RWPE2 (cell line): Measurements from ENCODE around the gene PGS1.

ENCODE experiments used
- ATAC-seq: fragments of 200-7000 bp; cut with Tn5 transposase; 3 replicates; pipeline ENCODE4 v1.9.1; 2021; ENCODE audit warnings: low read depth
- DNase-seq: peaks from one replicate; pipeline ENCODE4 v3.0.0-alpha.2; 2020; ENCODE audit warnings: low spot score
- H3K27ac ChIP-seq: fragments of 450-650 bp; 2 replicates; pipeline ENCODE4 v1.5.1; 2017; ENCODE audit warnings: mild to moderate bottlenecking; ENCODE audit not compliant: poor library complexity, severe bottlenecking
- H3K27me3 ChIP-seq: fragments of 250-450 bp; sonication (Bioruptor Pico); 2 replicates; pipeline ENCODE4 v1.5.1; 2021; ENCODE audit warnings: mild to moderate bottlenecking, moderate library complexity; ENCODE audit not compliant: insufficient read depth, poor library complexity, severe bottlenecking
- H3K36me3 ChIP-seq: fragments of 250-450 bp; sonication (Bioruptor Pico); 2 replicates; pipeline ENCODE4 v1.5.1; 2020; ENCODE audit warnings: low read depth, mild to moderate bottlenecking, moderate library complexity
- H3K4me1 ChIP-seq: fragments of 250-450 bp; sonication (Bioruptor Pico); 2 replicates; pipeline ENCODE4 v1.5.1; 2021; ENCODE audit warnings: mild to moderate bottlenecking, moderate library complexity; ENCODE audit not compliant: insufficient read depth, poor library complexity, severe bottlenecking
- H3K4me3 ChIP-seq: fragments of 250-450 bp; sonication (Bioruptor Pico); 2 replicates; pipeline ENCODE4 v1.5.1; 2021; ENCODE audit warnings: mild to moderate bottlenecking, moderate library complexity; ENCODE audit not compliant: severe bottlenecking
- H3K9me3 ChIP-seq: fragments of 250-450 bp; sonication (Bioruptor Pico); 2 replicates; pipeline ENCODE4 v1.5.1; 2021; ENCODE audit warnings: mild to moderate bottlenecking, moderate library complexity; ENCODE audit not compliant: severe bottlenecking
- TF ChIP-seq, protein P1 (sequence below): fragments of 450-650 bp; IDR thresholded peaks from one replicate; pipeline ENCODE4 v1.5.1; 2017; ENCODE audit warnings: mild to moderate bottlenecking, moderate library complexity; ENCODE audit not compliant: poor library complexity, severe bottlenecking

The PGS1 gene

DNA sequence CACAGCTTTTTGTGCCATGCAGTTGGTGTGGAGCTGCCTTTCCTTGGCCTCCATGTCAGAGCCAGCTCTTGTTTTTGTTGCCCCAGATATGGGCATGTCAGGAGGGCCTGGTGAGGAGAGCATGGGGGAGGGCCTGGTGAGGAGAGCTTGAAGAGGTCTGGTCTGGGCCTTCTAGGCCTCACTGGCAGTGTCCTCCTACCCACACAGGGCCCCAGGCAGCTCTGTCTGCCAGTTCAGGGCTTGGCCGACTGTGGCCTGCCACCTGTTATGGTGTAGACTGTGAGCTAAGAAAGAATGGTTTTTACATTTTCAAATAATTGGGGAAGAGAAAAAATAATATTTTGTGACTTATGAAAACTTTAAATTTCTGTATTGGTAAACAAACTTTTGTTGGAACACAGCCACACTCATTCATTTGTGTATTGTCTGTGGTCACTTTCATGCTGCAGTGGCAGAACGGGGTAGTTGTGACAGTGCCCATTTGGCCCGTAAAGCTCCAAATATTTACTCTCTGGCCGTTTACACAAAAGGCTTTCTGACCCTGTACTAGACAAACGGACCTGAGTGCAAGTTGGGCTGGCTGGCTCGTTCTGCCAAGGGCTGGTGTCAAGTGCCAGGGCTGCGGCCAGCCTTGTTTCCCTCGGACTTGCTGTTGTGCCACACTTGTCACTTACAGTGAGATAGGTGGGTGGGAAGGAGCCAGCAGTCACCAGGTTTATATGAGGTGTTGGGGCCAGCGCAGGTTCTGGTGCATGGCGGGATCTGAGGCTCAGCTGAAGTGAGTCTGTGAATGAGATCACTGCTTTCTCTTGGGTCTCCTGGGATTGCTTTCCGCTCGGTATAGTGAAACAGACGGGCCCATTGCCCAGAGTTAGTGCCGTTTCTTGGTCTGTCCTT, 18.2 kb downstream of the PGS1 start:
- peaks cover 90% of the 10 kb centered on the region for H3K36me3 ChIP-seq
- no peak overlapping the region for H3K27ac ChIP-seq
- H3K9me3 ChIP-seq = no peaks in the 10 kb centered on the region
- peaks cover 34% of the 10 kb centered on the region for H3K4me1 ChIP-seq
- TF ChIP-seq, protein P1, sequence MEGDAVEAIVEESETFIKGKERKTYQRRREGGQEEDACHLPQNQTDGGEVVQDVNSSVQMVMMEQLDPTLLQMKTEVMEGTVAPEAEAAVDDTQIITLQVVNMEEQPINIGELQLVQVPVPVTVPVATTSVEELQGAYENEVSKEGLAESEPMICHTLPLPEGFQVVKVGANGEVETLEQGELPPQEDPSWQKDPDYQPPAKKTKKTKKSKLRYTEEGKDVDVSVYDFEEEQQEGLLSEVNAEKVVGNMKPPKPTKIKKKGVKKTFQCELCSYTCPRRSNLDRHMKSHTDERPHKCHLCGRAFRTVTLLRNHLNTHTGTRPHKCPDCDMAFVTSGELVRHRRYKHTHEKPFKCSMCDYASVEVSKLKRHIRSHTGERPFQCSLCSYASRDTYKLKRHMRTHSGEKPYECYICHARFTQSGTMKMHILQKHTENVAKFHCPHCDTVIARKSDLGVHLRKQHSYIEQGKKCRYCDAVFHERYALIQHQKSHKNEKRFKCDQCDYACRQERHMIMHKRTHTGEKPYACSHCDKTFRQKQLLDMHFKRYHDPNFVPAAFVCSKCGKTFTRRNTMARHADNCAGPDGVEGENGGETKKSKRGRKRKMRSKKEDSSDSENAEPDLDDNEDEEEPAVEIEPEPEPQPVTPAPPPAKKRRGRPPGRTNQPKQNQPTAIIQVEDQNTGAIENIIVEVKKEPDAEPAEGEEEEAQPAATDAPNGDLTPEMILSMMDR = no peak
- DNase-seq (no peak), ATAC-seq (no peak)
- H3K27me3 ChIP-seq = no peaks in the 10 kb centered on the region
- no peak overlapping the region for H3K4me3 ChIP-seq

DNA sequence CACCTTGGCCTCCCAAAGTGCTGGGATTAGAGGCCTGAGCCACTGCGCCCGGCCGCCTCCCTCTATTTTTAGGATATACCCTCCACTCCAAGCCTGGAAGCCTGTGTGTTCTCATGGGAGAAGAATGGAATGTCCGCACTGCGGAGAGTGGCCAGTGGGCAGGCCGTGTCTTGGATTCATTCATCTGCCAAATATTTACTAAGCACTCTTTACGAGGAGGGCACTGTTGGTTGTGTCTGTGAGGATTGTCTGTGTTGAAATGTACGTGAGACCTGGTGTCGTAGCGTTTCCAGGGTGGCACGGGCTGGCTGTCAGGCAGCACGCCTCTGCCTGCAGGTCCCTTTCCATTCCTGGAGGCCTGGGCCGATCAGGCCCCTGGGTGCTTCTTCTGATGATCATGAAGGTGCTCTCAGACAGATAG, 19.2 kb downstream of the PGS1 start:
- Histone ChIP-seq H3K27ac (no peak overlapping the region), H3K9me3 (no peaks in the 10 kb centered on the region), H3K36me3 (peaks cover 93% of the 10 kb centered on the region), H3K4me3 (no peak overlapping the region), H3K27me3 (no peaks in the 10 kb centered on the region), H3K4me1 (peaks cover 25% of the 10 kb centered on the region)
- DNase-seq = no peak
- ATAC-seq = no peak
- TF ChIP-seq, protein P1 = no peak

DNA sequence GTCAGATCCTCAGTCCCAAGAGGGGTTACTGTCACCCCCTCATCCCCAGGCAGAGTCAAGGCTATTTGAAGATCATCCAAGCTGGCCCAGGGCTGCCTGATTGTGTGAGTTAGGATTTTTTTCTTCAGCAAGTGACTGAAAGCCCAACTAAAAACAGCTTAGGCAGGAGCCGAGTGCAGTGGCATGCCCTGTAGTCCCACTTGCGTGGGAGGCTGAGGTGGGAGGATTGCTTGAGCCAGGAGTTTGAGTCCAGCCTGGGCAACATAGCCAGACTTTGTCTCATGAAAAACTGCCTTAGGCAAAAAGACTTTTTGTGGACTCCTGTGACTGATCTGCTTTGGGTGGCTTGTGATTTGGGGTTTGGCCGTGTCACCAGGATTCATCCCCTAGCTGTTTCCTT, 19.9 kb downstream of the PGS1 start:
- TF ChIP-seq, protein P1 = no peak

DNA sequence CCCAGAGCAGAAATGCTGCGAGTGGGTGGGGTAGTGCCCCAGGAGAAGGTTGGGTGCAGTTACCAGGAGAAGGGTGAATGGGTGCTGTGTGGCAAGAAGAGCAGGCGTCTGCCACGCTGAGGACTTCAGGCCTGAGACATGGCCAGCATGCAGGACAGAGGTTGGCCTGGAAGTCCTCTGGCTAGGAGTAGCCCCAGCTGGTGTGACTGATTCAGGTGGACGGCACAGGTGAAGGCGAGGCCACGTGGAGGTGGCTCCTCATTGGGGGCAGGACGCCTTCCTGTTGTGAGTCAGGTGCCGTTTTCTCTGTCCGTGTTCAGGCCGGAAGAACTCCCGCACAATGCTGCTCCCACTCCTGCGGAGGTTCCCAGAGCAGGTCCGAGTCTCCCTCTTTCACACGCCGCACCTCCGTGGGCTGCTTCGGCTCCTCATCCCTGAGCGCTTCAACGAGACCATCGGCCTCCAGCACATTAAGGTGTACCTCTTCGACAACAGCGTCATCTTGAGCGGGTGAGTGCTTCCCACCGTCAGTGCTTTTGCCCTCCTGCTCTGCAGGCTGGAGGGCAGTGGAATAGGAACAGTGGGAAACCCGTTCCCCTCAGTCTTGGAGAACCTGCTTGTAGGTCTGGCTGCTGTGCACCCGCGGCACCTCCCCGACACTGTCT, 20.7 kb downstream of the PGS1 start:
- no peaks in the 10 kb centered on the region for H3K9me3 ChIP-seq
- H3K27me3 ChIP-seq = no peaks in the 10 kb centered on the region
- peaks cover 25% of the 10 kb centered on the region for H3K4me1 ChIP-seq
- no peak overlapping the region for H3K4me3 ChIP-seq
- TF ChIP-seq, protein P1 = no peak
- H3K27ac ChIP-seq = peak overlapping the region; percentile 80
- peaks cover 96% of the 10 kb centered on the region for H3K36me3 ChIP-seq
- no peak for DNase-seq
- no peak for ATAC-seq

More for the DNA sequence above, 19.9 kb downstream of the PGS1 start:
- Histone ChIP-seq H3K9me3 (no peaks in the 10 kb centered on the region), H3K27ac (no peak overlapping the region), H3K36me3 (peaks cover 93% of the 10 kb centered on the region), H3K4me1 (peaks cover 25% of the 10 kb centered on the region), H3K27me3 (no peaks in the 10 kb centered on the region), H3K4me3 (no peak overlapping the region)
- no peak for ATAC-seq
- DNase-seq = no peak

DNA sequence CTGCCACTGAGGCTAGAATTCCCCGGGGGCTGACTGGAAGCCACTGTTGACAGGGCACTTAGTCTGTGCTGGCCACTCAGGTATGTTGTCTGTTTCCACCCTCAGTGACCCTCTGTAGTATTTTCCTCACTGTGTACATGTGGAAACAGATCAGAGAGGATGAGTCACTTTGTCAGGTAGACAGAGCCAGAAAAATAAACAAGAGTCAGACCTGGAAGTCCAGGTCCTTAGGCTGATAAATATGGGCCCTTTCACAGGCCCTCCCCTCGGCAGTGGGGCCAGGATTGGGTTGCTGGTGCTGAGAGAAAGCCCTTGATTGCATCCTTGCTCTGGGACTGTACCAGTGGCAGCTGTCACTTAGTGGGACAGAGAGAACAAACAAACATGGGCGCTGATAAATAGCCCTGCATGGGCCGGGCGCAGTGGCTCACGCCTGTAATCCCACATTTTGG, 21.3 kb downstream of the PGS1 start:
- TF ChIP-seq, protein P1 = no peak
- Histone ChIP-seq H3K27ac (peak overlapping the region; percentile 80), H3K36me3 (peaks cover 97% of the 10 kb centered on the region), H3K4me3 (no peak overlapping the region), H3K4me1 (peaks cover 25% of the 10 kb centered on the region), H3K27me3 (no peaks in the 10 kb centered on the region), H3K9me3 (no peaks in the 10 kb centered on the region)
- DNase-seq (no peak), ATAC-seq (peak; percentile 80)
